Measurements from ENCODE around the gene LRRN4CL.
"Not testable (repeated sequence)": the region's sequence is repeated elsewhere in the genome, so short reads cannot be mapped to it uniquely, and the experiment has no call there.

The LRRN4CL gene

DNA sequence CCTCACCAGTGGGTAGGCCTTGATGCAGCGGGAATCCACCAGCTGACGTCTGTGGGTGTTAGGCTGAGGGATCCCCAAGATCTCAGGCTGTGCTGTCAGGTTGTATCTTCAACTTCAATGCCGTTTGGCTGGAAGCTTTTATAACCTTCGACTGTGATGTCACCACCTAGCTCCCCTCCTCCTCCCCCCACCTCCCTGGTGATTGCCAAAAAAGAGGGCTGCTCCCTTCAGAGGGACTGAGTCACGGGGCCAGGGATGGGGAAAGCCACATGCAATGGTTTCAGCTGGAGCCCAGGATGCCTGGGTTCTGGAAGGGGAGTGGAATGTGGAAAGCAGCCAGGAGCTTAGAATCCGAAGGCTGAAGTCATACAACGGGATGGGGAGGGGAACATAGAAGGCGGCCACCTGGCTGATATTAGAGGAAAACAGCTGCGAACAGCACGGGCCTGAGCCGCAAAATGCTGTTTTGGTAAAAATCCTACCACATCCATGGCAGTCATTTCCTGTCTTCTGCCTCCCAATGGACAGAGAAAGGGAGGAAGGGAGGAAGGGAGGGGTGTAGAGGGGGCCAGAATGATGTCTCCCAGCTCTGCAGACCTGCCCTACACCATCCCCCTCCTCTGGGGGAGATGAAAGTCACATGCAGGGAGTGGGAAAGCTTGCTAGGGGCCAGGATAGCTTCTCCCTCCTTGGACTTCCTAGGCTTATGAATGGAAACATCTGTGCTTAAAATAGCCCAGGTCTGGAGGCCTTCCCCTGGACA, at the start of gene LRRN4CL:
TSS of gene LRRN4CL (minus strand) at position 110 of the 763 bp plus-strand sequence. CDS start 1,022 bp downstream, outside the sequence.
- no peak within 1 kb of the TSS for H3K4me3 ChIP-seq (ENCODE audit: low read depth, low read length)
- peak; percentile 71 for DNase-seq (ENCODE audit: low read depth)

DNA sequence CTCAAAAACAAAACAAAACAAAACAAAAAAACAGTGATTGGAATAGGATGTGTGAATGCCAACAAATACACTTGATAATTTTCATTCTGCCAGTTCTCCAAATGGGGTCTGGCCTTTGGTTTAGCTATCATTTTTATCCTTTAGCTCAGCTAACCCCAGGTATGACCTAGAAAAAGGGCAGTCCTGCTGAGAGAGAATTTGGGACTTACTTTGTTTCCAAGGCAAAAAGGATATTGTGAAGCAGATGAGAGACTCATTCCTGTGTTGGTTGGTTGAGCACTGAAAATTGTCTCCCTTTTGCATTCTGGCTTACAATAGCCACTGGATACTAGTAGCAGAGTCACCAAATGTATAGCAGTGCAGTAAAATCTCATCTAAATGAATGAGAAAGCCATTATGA, 47.9 kb upstream of the LRRN4CL start:
- no peak overlapping the region for H3K4me3 ChIP-seq (ENCODE audit: low read depth, low read length)

DNA sequence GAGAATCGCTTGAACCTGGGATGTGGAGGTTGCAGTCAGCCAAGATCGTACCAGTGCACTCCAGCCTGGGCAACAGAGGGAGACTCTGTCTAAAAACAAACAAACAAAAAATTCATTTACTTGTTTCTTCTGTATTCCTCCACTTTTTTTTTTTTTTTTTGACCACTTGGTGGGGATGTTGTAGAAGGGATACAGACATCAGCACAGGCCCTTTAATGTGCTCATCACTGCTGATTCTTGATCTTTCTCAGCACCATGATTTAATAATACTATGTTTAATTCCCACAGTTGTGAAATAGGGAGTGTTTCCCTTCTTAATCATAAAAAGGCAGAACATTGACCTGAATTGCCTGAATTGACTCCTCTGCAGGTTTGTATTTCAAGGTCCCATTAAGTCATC, 43.5 kb upstream of the LRRN4CL start:
- no peak overlapping the region for H3K4me3 ChIP-seq (ENCODE audit: low read depth, low read length)
- no peak for DNase-seq (ENCODE audit: low read depth)

More for the DNA sequence above, 47.9 kb upstream of the LRRN4CL start:
- no peak for DNase-seq (ENCODE audit: low read depth)

DNA sequence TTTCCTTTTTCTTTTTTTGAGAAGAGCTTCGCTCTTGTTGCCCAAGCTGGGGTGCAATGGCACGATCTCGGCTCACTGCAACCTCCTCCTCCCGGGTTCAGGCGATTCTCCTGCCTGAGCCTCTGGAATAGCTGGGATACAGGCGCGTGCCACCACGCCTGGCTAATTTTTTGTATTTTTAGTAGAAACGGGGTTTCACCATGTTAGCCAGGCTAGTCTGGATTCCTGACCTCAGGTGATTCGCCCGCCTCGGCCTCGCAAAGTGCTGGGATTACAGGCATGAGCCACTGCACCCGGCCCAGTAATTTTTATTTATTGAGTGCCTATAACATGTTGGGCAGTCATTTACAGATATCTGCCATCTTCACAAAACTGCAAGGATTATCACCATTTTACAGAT, 40.7 kb upstream of the LRRN4CL start:
- H3K4me3 ChIP-seq (ENCODE audit: low read depth, low read length) = peak overlapping the region; percentile 99
- not testable (repeated sequence) for DNase-seq (ENCODE audit: low read depth)

DNA sequence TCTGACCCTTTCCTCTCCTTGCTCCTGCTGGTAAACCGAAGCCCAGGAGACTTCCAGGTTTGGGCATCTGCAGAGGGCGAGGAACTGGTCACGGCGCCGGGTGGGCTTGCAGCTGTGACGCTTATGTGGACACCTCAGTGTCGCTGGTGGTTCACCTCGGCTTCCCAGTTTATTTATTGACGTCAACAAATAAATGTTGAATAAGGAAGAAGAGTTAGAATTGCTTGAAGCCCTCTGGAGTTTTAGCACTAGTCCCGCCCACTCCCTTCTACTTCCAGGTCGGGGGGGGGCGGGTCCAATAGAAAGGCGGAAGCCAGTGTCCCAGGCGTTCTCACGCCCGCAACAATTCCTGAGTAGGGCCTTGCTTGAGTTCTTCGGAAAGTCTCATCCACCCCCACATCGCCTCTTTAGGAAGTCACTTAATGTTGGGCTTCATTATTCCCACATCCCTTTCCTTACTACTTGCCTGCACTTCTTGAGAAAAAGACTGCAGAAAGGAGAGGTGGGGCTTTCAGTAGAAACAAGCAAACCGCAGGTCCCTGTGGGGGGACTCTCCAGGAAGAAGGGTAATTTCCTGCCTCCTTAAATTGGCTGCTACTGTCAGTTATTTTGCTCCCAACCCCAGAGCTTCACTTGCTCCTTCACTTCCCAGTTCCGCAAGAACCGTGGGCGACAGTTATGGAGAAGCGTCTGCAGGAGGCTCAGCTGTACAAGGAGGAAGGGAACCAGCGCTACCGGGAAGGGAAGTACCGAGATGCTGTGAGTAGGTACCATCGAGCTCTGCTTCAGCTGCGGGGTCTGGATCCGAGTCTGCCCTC, 39.0 kb upstream of the LRRN4CL start, which contains the start of gene TTC9C:
TSS of gene TTC9C (plus strand) at position 316 of the 818 bp plus-strand sequence. CDS start at position 679, 363 bp downstream.
- H3K4me3 ChIP-seq (ENCODE audit: low read depth, low read length) = peak within 1 kb of the TSS; percentile 99
- DNase-seq (ENCODE audit: low read depth) = peak; percentile 60

DNA sequence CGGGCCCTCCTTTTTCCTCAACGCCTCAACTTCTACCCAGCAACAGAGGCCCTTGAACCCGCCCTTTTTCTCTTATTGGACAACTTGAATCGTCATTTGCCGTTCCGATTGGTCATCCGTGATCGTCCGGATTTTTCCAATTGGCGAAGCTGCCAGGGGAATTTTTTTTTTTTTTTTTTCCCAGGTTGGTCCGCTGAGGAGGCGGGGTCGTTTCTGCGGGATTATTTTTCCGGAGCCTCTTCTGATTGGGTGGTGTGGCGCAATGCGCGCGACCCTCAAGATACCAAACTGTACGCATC, 38.5 kb upstream of the LRRN4CL start:
- H3K4me3 ChIP-seq (ENCODE audit: low read depth, low read length) = peak overlapping the region; percentile 99
- peak; percentile 90 for DNase-seq (ENCODE audit: low read depth)

DNA sequence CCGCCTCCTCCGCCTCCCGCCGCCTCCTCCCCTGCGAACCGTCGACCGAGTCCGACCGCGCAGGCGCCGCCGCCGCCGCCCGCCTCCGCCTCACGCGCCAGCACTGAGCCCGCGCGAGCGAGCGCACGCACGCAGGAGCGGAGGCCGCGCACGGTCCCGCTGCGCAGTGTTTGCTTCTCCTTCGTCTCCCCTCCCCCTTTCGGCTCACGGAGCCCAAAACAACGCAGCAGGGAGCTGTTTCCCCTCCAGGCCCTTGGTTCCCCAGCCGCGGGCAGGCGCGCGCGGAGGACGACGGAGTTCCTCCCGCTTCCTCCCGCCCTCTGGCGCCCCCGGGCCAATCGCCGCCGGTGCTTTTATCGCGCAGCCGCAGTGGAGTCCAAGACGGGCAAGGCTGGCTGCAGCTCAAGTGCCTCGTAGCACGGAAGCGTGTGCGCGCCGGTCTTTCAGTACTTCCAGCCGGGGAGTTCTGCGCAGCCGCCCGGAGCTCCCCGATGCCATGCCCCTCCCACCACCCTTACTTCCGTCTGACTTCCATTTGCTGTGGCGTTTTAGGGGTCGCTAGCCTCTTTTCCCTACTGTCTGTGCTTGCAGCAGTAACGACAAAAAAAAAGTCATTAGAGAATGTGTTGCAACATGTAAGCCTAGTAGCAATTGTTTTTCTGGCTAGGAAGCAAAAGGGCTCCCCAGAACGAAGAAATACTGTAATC, 38.0 kb upstream of the LRRN4CL start, which contains the start of gene HNRNPUL2:
TSS of gene HNRNPUL2 (minus strand) at position 293 of the 707 bp plus-strand sequence. CDS start 301 bp downstream, outside the sequence.
- peak; percentile 97 for DNase-seq (ENCODE audit: low read depth)
- H3K4me3 ChIP-seq (ENCODE audit: low read depth, low read length) = peak within 1 kb of the TSS; percentile 99

DNA sequence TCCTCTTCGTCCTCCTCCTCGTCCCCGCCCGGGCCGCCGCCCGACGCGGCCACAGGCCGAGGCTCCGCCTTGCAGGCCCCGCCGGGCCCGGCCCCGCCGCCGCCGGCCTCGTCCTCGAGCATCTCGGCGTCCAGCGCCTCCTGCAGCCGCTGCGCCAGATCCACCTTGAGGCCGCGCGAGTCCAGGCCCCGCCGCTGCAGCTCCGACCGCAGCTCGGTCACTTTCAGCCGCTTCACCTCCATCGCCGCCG, 37.5 kb upstream of the LRRN4CL start:
- no peak for DNase-seq (ENCODE audit: low read depth)
- H3K4me3 ChIP-seq (ENCODE audit: low read depth, low read length) = peak overlapping the region; percentile 99

DNA sequence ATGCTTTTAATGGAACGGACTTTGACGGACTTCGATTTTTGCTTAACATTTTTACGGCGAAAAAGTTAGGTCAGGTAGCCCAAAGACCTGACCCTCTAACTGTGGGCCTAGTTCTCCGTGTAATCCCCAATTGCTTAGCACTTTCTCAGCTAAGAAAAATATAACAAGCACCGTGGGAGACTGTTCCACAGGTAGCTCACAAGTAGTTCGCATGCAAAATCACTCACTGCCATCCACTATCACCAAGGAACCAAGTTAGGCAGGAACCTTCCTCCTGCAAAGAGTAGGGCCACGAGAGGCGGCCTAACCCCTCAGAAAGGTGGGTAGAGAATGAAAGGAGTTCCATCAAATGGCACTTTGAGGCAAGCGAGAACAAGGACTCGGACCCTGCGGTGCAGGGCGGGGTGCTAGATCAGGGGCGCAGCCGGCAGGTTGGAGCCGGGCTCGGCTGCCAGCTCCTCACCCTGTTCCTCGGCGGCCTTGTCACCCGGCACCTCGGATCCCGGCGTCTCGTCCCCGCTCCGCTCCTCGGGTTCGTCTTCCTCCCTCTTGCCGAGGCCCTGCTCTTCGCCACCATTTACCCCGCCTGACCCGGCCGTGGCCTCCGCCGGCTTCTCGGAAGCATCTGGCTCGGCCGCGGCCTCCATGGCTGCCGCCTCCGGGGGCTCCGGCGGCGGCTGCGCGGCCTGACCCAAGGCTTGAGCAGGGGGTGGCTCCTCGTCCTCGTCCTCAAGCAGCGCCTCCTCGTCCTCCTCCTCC, 37.0 kb upstream of the LRRN4CL start:
- peak overlapping the region; percentile 99 for H3K4me3 ChIP-seq (ENCODE audit: low read depth, low read length)
- DNase-seq (ENCODE audit: low read depth) = no peak

DNA sequence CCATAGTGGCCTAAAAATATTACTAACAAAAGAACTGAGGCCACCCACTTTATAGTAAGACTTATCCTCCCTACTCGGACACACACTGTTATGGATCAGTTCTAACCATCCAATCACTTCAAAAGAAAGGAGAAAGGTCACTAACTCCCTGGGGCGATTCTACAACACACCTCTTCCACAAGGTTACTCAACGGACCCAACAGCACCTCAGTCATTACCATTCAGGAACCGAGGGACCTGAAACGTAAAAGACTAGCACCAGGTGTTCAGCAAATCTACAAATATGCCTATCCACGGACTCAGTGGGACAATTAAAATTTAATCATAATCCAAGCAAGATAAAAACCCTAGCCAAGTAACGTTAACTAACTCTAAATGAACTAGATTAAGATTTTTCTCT, 36.3 kb upstream of the LRRN4CL start:
- no peak for DNase-seq (ENCODE audit: low read depth)
- peak overlapping the region; percentile 99 for H3K4me3 ChIP-seq (ENCODE audit: low read depth, low read length)

DNA sequence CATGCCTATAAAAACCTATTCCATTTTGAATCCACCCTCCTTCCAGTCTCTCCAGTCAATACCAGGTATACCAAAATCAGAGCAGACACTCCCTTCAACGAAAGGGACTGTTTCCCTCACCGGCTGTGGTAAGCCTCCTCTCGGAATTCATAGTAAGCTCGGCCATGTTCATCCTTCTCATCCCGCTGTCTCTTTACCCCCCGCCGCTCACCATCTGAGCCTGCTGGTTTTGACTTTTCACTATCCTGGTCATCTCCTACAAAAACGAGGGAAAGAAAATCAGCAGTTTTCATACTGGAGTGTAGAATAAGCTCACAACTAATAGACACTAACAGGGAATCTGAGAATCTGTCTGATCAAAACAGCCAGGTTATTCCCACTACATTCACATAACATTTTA, 34.8 kb upstream of the LRRN4CL start:
- H3K4me3 ChIP-seq (ENCODE audit: low read depth, low read length) = peak overlapping the region; percentile 99
- DNase-seq (ENCODE audit: low read depth) = no peak

DNA sequence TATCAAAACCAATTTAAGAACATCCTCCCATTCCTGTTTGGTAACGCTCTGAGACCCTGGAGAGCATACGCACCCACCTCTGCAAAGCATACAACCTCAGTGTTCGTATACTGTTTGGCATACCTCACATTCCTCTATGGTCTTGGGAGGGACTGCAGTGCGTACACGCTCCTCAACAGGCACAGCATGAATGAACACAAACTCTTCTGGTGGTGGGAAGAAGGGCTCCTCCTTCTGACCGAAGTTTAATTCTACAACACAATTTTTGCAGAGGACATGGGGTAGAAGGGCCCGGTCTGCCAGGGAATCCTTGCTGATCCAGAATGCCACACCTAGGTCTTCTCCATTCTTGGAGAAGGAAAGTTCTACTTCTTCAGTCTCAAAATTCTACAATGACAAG, 32.7 kb upstream of the LRRN4CL start:
- DNase-seq (ENCODE audit: low read depth) = no peak
- no peak overlapping the region for H3K4me3 ChIP-seq (ENCODE audit: low read depth, low read length)

DNA sequence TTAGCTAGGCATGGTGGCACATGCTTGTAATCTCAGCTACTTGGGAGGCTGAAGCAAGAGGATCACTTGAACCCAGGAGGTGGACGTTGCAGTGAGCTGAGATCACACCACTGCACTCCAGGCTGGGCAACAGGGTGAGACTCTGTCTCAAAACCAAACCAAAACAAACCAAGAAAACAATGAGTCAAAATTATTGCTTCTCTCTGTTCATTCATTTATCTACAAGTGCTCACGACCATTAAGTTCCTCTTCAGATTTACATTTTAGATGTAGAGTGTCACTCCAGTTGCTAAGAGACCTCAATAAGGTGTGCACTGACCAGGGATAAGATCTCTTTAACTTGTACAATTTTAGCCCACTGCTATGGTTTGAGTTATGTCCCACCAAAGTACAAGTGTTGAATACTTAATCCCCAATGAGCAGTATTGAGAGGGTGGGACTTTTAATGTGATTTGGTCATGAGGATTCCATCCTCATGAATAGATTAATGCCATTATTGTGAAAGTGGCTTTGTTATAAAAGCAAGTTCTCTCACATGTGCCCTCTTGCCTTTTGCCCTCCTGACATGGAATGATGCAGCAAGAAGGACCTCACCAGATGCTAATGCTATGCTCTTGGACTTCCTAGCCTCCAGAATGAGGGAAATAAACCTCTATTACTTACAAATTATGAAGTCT, 30.1 kb upstream of the LRRN4CL start:
- DNase-seq (ENCODE audit: low read depth) = no peak
- no peak overlapping the region for H3K4me3 ChIP-seq (ENCODE audit: low read depth, low read length)

DNA sequence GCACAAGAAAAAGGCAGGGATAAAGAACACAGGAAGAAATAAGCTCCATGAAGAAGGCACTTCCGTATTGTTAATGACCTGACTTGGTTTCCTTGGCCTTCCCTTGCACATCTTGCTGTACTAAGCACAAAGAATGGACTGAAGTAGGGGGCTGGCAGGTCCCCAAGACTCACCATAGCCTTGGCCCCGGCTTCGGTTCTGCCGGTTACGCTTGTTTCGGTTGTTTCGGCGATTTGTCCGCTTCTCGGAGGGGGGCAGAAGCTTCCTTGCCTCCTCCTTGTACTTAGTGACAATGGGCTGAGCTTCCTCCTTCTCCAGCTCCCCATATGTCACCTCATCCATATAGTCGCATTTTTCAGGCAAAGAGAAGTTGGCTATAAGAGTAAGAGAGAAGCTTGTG, 27.5 kb upstream of the LRRN4CL start:
- no peak for DNase-seq (ENCODE audit: low read depth)

DNA sequence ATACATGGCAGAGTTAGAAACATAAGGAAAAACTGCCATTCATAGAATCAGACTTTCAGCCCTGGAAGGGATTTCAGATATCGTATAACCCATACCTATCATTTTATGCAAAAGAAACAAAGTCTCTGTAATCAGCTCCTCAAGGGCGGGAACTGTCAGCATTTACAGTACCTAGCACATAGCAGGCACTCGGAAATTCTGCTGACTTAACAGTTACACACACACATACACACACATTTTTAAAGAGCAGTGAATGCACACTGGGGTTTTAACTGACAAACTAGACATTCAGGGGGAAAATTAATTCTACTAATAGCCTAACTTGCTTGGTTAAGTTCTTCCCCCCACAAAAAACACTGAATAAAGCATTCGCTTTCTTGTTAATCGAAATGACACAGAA, 26.9 kb upstream of the LRRN4CL start:
- no peak for DNase-seq (ENCODE audit: low read depth)
- H3K4me3 ChIP-seq (ENCODE audit: low read depth, low read length) = no peak overlapping the region

More for the DNA sequence above, 27.5 kb upstream of the LRRN4CL start:
- H3K4me3 ChIP-seq (ENCODE audit: low read depth, low read length) = no peak overlapping the region

DNA sequence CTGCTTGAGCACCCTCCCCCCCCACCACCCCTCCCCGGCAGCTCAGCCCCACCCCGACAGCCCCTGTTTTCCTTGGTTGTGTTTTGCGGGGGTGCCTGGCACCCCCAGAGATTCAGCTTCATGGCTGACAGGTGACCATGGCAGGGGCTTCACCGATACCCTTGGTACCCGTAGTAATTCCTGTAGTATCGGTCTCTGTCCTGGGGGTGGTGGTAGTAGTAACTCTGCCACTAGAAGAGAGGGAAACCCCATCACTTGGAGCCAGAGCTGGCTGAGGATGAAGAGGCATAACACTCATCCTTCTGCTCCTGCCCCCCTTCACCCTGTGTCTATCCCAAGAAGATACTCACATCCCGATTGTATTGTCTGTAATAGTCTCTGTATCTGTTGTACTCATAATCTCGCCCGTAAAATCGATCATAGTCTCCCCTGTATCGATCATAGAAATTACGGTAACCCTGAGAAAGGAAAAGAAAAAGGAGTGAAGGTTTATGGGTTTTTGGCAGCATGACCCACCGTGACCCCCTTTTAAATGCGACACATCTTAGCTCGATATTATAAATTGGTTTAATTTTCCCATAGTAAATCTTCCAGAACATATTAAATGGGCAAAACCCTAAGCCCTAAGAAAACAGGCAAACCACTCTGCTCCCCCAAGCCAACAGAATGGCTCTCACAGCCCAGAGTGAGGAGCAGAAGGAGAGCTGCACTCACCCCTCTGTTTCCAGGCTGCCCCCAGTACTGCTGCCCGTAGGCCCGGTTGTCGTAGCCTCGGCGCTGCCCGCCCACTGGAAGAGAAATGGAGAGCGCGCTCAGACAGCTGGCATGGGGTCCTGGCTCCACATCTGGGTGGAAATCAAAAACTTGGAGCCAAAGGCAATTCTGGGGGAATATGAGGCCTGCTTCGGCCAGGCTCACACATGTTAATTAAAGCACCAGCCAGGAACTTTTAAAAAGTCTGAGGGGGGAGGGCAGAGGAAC, 26.1 kb upstream of the LRRN4CL start:
- H3K4me3 ChIP-seq (ENCODE audit: low read depth, low read length) = no peak overlapping the region
- DNase-seq (ENCODE audit: low read depth) = no peak

DNA sequence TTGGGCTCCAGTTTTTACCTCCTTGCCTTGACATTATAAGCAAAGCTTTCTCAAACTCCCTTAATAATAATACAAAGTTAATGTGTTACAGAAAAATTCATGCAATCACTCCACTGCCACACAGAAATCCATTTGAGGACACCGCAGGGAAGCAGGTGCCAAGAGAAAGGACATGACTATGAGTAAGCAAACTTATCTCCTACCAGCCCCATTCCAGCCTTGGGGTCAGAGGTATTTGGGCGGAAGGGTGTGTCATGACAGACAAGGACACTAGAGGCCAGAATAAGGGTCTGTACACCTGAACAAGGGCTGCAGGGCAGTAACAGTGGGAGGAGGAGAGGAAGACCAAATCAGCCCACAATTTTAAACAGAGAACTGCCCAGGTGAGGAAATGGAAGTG, 24.0 kb upstream of the LRRN4CL start:
- no peak for DNase-seq (ENCODE audit: low read depth)
- no peak overlapping the region for H3K4me3 ChIP-seq (ENCODE audit: low read depth, low read length)

DNA sequence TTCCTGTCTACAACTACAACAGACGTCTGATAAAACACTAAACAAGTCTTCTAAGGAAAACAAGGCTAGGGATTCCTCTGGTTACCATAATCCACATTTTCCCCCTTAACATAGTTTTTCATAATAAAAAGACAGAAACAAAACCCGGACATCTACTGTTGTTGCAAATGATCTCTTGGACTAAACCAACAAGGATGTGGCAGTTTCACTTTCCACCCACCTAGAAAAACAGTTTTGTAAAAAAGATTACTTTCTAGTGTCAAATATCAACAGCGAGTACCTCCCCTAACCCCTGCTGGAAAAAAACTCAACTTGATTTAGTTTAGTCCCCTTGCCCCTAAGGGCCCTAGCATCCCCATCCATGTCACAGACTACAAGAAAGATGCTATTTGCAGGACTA, 23.5 kb upstream of the LRRN4CL start:
- DNase-seq (ENCODE audit: low read depth) = no peak
- no peak overlapping the region for H3K4me3 ChIP-seq (ENCODE audit: low read depth, low read length)
